Loucy (cell line): ENCODE results near the gene SFXN3.

Source experiments
- EZH2phosphoT487 ChIP-seq: fragments of 200-600 bp; IDR thresholded peaks from 2 replicates; pipeline ENCODE4 v1.6.1; 2018; ENCODE audit warnings: antibody characterized with exemption, mild to moderate bottlenecking, moderate library complexity, borderline replicate concordance
- TF ChIP-seq, protein P1 (sequence below): fragments of 200-600 bp; sonication (generic); conservative IDR thresholded peaks from 2 replicates; pipeline ENCODE4 v1.5.1; 2014; ENCODE audit warnings: mild to moderate bottlenecking, antibody characterized with exemption, low read length

DNA sequence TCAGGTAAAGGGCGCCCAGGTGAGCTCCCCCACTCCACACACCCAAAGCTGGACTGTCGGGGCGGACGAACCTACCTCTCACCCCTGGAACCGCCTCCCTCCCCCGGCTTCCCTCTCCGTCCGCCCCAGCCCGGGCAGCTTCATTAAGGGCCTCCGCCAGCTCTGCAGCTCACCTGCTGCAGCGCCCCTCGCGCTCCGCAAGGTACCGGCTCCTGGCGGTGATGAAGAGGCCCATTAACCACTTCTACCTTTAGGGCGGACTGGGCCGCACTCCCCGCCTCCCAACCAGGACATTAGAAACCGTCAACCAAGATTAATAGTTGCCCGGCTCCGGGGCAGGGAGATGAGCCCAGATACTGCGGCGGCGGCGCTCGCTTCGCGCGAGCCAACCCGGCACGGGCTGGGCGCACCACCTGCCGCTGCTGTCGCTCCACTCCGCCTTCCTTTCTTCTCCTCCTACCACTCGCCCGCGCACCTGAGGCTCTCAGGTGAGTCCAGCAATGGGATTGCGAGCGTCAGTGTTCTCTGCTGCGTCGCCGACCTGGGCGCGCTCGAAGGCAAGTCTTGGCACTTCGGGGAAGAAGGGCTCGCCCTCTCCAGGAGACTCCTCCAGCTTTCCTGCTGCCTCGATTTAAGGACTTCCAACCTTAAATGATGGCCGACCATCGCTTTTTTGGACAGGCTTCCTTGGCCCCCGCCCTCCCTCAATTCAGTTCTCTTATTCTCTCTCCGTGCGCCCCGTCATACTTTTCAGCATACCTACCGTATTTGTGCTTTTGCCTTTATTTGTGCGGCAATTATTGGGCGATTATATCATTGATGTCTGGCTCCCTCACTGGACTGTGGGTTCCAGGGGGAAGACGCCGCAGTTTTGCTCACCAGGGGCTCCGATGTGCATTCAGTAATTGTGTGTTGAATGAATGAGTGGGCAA is 17.2 kb downstream of the SFXN3 start:
- TF ChIP-seq, protein P1, sequence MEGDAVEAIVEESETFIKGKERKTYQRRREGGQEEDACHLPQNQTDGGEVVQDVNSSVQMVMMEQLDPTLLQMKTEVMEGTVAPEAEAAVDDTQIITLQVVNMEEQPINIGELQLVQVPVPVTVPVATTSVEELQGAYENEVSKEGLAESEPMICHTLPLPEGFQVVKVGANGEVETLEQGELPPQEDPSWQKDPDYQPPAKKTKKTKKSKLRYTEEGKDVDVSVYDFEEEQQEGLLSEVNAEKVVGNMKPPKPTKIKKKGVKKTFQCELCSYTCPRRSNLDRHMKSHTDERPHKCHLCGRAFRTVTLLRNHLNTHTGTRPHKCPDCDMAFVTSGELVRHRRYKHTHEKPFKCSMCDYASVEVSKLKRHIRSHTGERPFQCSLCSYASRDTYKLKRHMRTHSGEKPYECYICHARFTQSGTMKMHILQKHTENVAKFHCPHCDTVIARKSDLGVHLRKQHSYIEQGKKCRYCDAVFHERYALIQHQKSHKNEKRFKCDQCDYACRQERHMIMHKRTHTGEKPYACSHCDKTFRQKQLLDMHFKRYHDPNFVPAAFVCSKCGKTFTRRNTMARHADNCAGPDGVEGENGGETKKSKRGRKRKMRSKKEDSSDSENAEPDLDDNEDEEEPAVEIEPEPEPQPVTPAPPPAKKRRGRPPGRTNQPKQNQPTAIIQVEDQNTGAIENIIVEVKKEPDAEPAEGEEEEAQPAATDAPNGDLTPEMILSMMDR: no peak
- no peak for TF ChIP-seq EZH2phosphoT487
